Activated T-cell treated with anti-CD3 and anti-CD28 coated beads, Interleukin-2, amount 50 U/mL, for 72 hours (primary cell): Measurements from ENCODE around the gene PSEN2. TPM values are rescaled to one million over a fixed set of nuclear protein-coding genes. Genes with fewer than 3 reads are reported as not detected.

Experiments used
- ATAC-seq, 2 donors: fragments of 150-1000 bp; cut with Tn5 transposase; replicated peaks in 1 of 2; 2 replicates each; pipeline ENCODE4 v1.10.0; 2021; ENCODE audit warnings: moderate library complexity in 2 of 2, mild to moderate bottlenecking in 1 of 2
- DNase-seq, 2 donors: peaks; one replicate each; pipeline ENCODE4 v3.0.0; 2021 to 2022; ENCODE audit warnings: mixed read lengths in 1 of 2
- H3K27ac Mint-ChIP-seq: one replicate; pipeline ENCODE4 v1.8.0; 2022; ENCODE audit warnings: mild to moderate bottlenecking, moderate library complexity, mixed read lengths
- H3K27me3 Mint-ChIP-seq: one replicate; pipeline ENCODE4 v1.8.0; 2022; ENCODE audit warnings: low read depth, mixed read lengths
- H3K36me3 Mint-ChIP-seq, 2 donors: one replicate each; pipeline ENCODE4 v1.8.0; 2022; ENCODE audit warnings: mixed read lengths in 2 of 2, mild to moderate bottlenecking in 1 of 2; ENCODE audit not compliant: insufficient read depth in 2 of 2
- H3K4me1 Mint-ChIP-seq: one replicate; pipeline ENCODE4 v1.8.0; 2022; ENCODE audit warnings: low read depth, mixed read lengths
- H3K4me3 Mint-ChIP-seq, 2 donors: one replicate each; pipeline ENCODE4 v1.8.0; 2022; ENCODE audit warnings: mild to moderate bottlenecking in 2 of 2, mixed read lengths in 2 of 2, moderate library complexity in 2 of 2
- H3K9me3 Mint-ChIP-seq, 2 donors: one replicate each; pipeline ENCODE4 v1.8.0; 2022; ENCODE audit warnings: mixed read lengths in 2 of 2
- total RNA-seq, 2 donors: library from RNA; stranded (reverse); gene quantifications; one replicate each; pipeline ENCODE4 v1.2.3, GENCODE V29; 2022

The PSEN2 gene
- total RNA-seq, 2 donors from 2014 or later, result 10.7 to 11.7 TPM

DNA sequence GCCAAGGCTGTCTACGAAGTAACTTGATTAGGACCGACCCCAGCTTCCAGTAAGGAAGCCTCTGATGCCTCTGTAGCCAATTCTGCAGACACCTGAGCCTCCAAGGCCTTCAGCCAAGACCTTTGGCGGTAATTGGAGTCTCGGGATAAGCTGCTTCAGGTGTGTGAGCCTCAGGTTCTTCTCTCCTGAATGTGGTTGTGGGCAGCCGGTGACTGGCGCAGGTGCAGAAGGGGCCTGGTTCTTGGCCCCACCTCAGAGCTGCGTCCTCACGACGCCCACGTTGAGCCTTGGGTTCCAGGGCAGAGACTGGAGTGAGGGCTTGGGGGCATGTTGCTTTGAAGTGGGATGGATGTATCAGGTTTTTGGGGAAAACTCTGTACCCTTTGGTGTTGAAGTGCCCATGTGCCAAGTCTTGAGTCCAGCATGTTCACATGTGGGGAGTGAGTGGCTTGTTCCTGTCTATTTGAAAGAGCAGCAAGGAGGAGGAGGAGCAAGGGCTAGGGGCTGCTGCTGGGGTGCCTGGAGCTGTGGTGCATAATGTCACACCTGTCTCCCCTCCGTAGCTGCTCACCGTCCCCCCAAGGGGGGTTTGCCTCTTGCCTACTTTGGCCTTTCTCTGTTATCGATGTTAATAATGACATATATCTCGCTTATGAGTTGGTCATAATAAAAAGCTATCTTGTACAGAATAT is 1.4 kb downstream of the PSEN2 start:
- Mint-ChIP-seq H3K4me3 (peak overlapping the region; percentile 78 to 86), H3K9me3 (no peaks in the 10 kb centered on the region), H3K36me3 (no peaks in the 10 kb centered on the region), H3K27me3 (peaks cover 24% of the 10 kb centered on the region), H3K27ac (no peak overlapping the region), H3K4me1 (peaks cover 17% of the 10 kb centered on the region)
- ATAC-seq (no peak), DNase-seq (no peak)

DNA sequence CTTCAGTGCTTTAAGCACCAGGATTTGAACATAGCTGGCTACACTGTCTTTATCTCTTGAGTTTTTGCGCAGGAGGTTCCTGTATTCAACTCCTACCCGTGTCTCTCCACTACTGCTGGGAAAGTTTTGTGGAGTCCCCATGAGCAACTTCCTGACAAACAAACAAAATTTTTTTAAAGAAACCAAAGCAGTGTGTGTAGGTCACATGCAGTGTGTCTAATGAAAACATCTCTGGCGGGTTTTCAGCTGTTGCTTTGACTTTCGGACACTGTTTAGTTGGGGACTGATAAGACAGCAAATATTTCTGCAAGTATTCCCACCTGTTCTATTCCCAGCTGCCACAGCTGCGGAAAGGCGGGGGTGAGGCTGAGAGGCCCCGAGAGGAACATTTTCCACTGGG is 2.0 kb downstream of the PSEN2 start:
- ATAC-seq, result no peak
- Mint-ChIP-seq H3K4me3 (no peak overlapping the region), H3K4me1 (peaks cover 17% of the 10 kb centered on the region), H3K36me3 (no peaks in the 10 kb centered on the region), H3K9me3 (no peaks in the 10 kb centered on the region), H3K27me3 (peaks cover 24% of the 10 kb centered on the region), H3K27ac (no peak overlapping the region)
- DNase-seq, result no peak

DNA sequence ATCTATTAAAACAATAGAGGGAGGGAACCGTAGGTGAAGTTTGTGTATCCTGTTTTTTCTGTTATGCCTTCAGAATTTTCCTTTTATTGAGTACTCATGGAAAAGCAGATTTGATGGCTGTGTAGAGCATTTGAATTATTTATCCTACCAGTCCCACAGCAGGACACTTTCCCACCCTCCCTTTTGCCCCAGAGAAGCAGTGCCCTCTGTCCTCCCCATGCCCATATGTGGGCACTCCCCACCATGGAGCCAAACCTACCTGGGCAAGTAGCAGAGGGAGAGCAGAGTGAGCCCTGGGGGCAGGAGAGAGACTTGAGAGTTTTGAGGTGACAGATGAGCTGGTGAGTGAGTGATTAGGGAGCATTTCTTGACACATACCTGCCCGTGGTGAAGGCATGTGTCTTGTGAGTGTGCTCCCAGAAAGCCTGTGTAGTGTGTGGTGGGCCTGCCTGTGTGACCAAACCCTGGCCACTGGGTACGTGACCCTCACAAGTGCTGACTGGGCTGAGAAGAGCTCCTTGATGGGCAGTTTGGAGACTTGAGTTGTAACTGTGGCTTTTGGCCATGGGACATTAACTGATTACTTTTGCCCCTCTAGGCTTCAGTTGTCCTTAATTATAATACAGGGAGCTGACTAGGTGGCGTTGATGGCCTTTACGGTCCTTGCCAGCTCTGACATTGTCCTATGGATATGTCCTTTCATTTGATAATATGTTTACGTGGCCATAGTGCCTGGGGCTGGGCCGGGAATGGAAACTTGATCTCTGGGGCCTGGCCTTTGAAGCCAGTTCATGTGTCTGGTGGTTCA is 3.6 kb downstream of the PSEN2 start:
- DNase-seq, result no peak
- H3K36me3 Mint-ChIP-seq, result no peaks in the 10 kb centered on the region
- peaks cover 17% of the 10 kb centered on the region for H3K4me1 Mint-ChIP-seq
- no peak overlapping the region for H3K27ac Mint-ChIP-seq
- no peaks in the 10 kb centered on the region for H3K9me3 Mint-ChIP-seq
- no peak overlapping the region for H3K4me3 Mint-ChIP-seq
- ATAC-seq, result no peak
- peaks cover 18% of the 10 kb centered on the region for H3K27me3 Mint-ChIP-seq

DNA sequence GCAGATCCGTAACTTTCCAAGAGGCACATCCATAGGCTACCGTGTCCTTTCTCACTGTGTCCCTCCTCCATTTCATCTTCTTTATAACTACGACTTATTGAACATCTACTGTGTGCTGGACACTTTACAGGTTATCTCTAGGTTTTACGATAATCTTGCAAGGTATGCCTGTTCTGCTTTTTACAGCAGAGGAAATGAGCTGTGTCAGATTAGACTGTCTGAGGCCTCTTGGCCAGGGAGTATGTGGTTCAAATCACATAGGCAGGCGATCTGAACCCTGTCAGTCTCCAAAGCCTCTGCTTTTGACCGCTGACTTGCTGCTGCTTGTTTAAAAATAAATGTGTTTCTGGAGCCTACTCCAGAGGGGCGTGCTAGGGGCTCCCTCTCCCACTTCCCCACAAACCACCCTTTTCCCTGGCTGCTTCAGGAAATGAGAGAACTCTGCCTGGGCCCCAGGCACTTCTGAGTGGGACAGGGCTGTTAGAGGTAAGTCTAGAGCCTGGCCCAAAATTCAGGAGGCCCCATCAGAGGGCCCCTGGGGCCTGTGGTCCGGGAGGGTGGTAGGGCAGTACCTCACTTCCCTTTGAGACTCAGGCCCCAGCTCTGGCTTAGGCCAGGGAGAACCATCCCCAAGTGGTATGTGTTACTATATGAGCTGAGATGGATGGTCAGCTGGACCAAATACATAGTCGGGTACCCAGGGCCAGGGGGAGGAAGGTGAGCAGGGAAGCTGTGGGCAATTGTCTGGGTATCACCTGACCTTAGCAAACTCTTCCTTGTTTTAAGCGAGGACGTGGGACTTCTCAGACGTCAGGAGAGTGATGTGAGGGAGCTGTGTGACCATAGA is 4.4 kb downstream of the PSEN2 start:
- H3K4me3 Mint-ChIP-seq, result no peak overlapping the region
- H3K27me3 Mint-ChIP-seq, result peaks cover 11% of the 10 kb centered on the region
- peaks cover 13% of the 10 kb centered on the region for H3K4me1 Mint-ChIP-seq
- no peaks in the 10 kb centered on the region for H3K36me3 Mint-ChIP-seq
- no peak overlapping the region for H3K27ac Mint-ChIP-seq
- ATAC-seq (no peak), DNase-seq (no peak)
- no peaks in the 10 kb centered on the region for H3K9me3 Mint-ChIP-seq

DNA sequence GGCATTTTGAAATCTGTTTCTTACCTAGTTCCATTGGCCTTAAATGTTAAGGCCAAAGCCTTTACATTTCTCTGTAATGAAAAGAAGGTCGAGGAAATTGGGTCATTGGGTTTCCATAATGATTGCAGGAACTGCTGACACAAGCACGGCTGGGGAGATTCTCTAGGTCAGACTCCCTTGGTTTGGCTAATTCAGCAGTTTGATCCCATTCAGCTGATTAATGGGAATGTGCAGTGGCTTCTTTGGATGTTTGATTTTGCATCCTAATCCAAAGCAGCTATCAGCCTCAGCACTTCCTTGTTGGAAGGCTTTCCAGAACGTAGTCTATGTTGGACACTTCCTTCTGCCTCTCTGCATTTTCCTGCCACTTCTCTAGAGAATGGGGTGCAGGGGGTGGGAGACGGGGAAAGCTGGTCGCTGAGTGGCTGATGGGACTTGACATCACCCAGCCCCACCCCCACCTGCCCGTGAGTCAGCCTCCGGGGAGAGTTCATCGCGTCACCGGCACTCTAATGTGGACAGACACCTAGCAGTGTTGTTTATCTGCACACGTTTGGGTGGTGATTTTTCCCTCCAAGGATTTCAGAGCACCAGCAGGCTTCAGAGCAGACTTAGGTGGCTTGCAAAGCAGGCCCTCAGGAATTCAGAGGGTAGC is 5.4 kb downstream of the PSEN2 start:
- peaks cover 10% of the 10 kb centered on the region for H3K4me1 Mint-ChIP-seq
- ATAC-seq (no peak), DNase-seq (no peak)
- no peak overlapping the region for H3K4me3 Mint-ChIP-seq
- peaks cover 11% of the 10 kb centered on the region for H3K27me3 Mint-ChIP-seq
- H3K36me3 Mint-ChIP-seq, result no peaks in the 10 kb centered on the region
- H3K27ac Mint-ChIP-seq, result no peak overlapping the region
- H3K9me3 Mint-ChIP-seq, result no peaks in the 10 kb centered on the region

DNA sequence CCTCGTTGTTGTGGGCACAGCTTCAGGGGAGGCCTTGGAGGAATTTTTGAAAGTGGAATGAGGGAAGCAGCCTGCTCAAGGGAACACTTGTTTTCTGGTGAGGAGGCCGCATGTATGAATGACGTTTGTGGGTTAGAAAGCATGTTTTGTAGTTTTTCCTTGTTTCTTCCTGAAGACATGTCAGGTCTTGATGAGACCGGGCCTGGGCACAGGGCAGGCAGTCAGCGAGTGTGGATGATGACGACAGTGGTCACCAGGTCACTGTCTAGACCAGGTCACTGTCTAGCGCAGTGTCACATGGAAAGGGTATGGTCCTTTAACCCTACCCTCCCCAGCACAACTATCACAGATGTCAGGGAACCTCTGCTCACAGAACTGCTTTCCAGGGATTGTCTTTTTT is 7.3 kb downstream of the PSEN2 start:
- no peak overlapping the region for H3K4me3 Mint-ChIP-seq
- no peak for DNase-seq
- ATAC-seq, result no peak
- H3K27ac Mint-ChIP-seq, result no peak overlapping the region
- no peaks in the 10 kb centered on the region for H3K9me3 Mint-ChIP-seq
- H3K36me3 Mint-ChIP-seq, result peaks cover 0 to 6% of the 10 kb centered on the region in 2 donors
- peaks cover 20% of the 10 kb centered on the region for H3K4me1 Mint-ChIP-seq
- no peaks in the 10 kb centered on the region for H3K27me3 Mint-ChIP-seq

DNA sequence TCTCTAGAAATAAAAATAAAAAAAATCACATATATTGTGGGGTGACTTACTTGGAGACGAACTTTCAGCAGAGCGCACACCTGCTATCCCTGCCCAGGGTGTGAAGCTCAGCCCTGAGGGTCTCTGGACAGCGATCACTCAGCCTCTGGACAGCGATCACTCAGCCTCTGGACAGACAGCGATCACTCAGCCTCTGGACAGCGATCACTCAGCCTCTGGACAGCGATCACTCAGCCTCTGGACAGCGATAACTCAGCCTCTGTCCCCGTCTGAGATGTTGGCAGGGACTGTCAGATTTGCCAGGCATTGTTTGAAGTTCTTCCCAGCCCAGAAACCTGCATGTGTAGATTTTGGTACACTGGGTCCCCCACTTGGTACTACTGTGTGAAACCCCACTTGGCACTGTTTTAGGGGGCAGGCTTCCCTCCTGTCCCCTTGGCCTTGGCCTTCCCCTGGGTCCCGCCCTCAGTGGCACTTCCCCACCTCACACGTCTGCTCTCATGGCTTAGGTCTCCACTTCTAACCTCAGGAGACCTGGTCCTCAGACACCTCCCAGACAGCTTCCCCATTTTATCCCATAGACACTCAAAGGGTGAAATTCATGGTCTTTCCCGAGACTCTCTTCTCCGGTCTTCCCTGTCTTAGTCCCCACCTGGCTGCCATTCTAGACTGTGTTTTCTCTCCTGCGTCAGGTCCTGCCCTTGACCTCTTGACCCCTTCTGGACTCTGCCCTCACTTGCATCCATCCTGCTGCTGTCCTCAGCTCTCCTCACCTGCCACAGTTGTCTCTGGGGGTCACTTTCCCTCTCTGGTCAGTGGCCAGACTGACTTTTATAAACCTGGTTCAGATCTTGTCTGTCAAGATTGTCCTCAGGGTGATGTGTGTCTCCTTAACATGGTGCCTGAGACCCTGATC is 10.2 kb downstream of the PSEN2 start:
- no peak for DNase-seq
- Mint-ChIP-seq H3K9me3 (no peaks in the 10 kb centered on the region), H3K36me3 (peaks cover 0 to 6% of the 10 kb centered on the region in 2 donors), H3K27me3 (no peaks in the 10 kb centered on the region), H3K4me3 (no peak overlapping the region), H3K4me1 (peaks cover 50% of the 10 kb centered on the region), H3K27ac (peak overlapping the region; percentile 36)
- ATAC-seq, result no peak

DNA sequence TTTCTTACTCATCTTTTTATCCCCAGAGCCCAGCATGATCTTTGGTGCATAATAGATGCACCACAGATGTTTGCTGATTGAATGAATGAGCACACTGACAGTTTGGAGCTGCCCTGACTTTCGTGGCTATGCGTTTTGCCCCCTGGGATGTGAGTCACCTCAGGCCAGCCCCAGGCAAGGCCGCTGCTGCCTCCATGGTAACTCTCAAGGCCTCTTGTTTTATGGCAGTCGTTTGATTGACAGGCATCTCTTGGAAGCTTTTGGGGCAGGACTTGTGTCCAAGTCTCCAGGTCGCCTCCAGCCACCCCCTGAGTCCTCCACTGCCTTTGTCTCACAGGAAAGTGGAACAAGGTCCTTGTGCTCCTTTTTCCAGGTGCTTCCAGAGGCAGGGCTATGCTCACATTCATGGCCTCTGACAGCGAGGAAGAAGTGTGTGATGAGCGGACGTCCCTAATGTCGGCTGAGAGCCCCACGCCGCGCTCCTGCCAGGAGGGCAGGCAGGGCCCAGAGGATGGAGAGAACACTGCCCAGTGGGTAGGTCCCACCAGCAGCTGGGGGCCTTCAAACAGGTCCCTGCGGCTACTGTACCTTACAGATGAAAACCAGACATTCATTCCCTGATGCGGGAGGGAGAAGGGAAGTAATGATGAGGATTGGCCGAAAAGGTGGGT is 11.2 kb downstream of the PSEN2 start:
- Mint-ChIP-seq H3K27me3 (no peaks in the 10 kb centered on the region), H3K36me3 (peaks cover 0 to 8% of the 10 kb centered on the region in 2 donors), H3K4me1 (peaks cover 59% of the 10 kb centered on the region), H3K9me3 (no peaks in the 10 kb centered on the region), H3K4me3 (peak overlapping the region; percentile 64 to 76), H3K27ac (peak overlapping the region; percentile 89)
- ATAC-seq, result no peak
- no peak for DNase-seq

DNA sequence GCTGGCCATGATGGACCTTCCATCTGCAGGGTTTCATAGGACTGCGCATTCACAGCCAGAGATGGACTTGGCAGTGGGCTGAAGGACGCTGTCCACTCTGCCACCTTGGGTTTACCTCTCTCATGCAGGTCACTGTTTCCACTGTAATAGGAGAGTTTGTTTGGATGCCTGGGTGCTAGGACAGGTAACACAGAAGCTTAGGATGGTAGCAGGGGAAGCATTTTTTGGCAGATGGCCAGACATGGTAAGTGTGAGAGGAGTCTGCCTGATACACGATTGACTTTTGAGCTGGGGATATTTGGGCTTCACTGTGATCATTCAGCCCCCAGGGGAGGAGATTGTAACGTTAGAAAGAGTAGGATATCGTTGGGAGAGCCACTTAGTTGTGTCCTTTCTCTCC is 11.8 kb downstream of the PSEN2 start:
- Mint-ChIP-seq H3K4me3 (peak overlapping the region; percentile 64 to 76), H3K9me3 (no peaks in the 10 kb centered on the region), H3K27ac (peak overlapping the region; percentile 89), H3K36me3 (peaks cover 0 to 8% of the 10 kb centered on the region in 2 donors), H3K4me1 (peaks cover 59% of the 10 kb centered on the region), H3K27me3 (no peaks in the 10 kb centered on the region)
- DNase-seq (peak in 1 of 2 donors; percentile 27), ATAC-seq (peak; percentile 13 to 14)

DNA sequence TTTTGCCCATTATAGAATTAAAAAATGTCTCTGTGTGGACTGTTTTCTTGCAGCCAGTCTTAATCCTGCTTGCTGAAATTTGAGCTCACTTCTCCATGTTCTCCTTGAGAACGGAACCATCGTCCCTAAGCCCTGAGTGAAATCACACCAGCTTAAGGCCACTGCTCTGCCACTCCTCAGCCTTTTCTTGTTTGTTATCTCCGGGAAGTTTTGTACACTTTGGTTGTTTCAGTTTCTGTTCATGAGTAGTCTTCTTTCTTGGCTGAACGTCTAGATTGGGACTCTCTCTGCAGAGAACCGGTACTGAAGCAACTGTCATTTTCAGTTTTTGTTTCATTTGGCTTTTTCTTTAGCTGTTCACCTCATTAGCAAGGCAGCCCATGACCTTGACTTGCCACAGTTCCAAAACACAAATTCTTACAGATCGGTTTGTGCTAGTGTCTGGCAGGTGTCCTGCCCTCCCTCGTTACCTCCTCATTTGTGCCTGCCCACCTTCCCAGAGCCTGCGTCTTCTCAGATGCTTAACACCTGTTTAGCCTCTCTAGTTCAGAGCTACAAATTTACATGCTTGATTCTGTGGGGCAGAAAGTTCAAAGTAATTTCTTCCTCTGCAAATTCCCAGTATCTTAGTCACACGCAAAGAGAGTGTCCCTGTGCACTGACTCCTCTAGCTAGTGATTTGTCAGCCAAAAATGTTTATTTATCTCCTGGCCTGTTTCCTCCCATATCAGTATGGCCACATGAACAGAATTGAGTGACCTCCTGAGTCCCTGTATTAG is 12.4 kb downstream of the PSEN2 start:
- ATAC-seq (peak; percentile 90 to 91), DNase-seq (peak; percentile 22 to 43)
- peaks cover 0 to 8% of the 10 kb centered on the region in 2 donors for H3K36me3 Mint-ChIP-seq
- H3K4me1 Mint-ChIP-seq, result peaks cover 59% of the 10 kb centered on the region
- peak overlapping the region; percentile 64 to 76 for H3K4me3 Mint-ChIP-seq
- no peaks in the 10 kb centered on the region for H3K27me3 Mint-ChIP-seq
- H3K27ac Mint-ChIP-seq, result peak overlapping the region; percentile 89
- no peaks in the 10 kb centered on the region for H3K9me3 Mint-ChIP-seq

DNA sequence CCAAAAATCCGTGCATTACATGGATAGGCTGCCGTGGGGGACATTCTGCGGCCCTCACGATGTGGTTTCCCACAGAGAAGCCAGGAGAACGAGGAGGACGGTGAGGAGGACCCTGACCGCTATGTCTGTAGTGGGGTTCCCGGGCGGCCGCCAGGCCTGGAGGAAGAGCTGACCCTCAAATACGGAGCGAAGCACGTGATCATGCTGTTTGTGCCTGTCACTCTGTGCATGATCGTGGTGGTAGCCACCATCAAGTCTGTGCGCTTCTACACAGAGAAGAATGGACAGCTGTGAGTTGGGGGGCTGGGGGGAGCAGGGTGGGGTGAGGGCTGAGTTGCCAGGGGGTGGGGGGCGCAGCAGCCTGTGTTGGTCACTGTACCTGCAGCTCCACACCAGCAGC is 13.2 kb downstream of the PSEN2 start:
- no peak for DNase-seq
- Mint-ChIP-seq H3K27ac (peak overlapping the region; percentile 89), H3K27me3 (no peaks in the 10 kb centered on the region), H3K4me3 (peak overlapping the region; percentile 64 to 76), H3K4me1 (peaks cover 59% of the 10 kb centered on the region), H3K36me3 (peaks cover 0 to 8% of the 10 kb centered on the region in 2 donors), H3K9me3 (no peaks in the 10 kb centered on the region)
- ATAC-seq, result no peak
